ENCODE measurements around the gene KCTD16. TPM values are rescaled to one million over a fixed set of nuclear protein-coding genes. Genes with fewer than 3 reads are reported as not detected.
A peak's percentile ranks its signal among the peaks of the same experiment; 100 is the strongest.

Gene KCTD16
- polyA plus RNA-seq (ENCODE audit: insufficient read length in 4 of 4) = 1 to 10 TPM; 2.0 to 2.6 (median 2.3) TPM

DNA sequence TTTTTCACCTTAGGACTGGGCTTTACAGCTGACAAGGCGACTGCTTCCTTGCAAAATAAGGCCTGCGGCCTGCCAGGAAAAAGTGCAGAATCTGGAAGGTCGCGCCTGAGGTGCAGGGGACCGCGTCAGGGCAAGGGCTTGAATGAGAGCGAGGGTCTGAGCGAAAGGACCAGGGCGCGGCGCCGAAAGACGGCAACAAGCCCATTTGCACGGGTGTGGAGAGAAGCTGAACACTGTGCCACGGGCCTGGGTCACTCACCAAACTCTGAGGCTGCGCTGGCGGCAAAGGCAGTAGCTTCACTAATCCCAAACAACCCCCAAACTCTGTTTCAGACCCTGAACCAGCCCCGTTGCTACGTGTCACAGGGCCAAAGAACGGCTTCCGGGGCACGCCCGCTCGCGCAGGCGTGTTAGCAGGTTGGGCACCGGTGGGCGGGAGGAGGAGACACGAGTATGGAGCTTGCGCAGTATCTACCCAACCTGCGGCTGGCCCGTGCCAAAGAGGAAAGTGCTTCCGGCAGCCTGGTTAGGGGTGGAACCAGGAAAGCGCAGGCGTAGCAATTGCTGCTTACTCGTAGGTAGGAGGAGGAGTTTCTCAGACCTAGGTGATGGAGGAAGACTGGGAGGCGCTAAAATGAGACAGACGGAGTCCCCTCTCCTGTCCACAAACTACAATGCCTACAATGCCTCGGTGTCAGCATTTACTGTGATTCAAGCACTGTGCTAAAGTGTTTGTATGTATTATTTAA lies at the start of gene KCTD16, which contains the start of gene YIPF5:
KCTD16 (plus strand) TSS at position 598 of the 749 bp plus-strand sequence.
YIPF5 (minus strand) TSS at position 384 of the 749 bp plus-strand sequence. CDS start 704 bp downstream, outside the sequence.
- DNase-seq (ENCODE audit: low read depth in 4 of 4, low spot score in 3 of 4) = peak; percentile 89 to 93 (median 90)

DNA sequence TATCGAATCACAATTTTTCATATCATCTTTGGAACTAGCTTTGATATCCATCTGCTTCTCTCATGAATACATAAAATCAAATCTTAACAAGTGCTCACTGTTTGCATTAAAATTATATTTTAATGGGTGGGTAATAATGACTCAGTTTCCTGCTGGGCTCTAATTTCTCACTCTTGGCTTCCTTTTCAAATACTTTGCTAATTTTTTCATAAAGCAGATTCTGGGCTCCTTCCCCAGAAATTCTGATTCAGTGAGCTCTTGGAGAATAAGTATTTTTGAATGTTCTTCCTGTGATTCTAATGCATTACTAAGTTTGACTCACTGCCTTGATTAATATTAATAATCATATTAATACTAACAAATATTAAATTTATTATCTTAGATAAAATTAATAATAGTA lies 49.1 kb upstream of the KCTD16 start:
- DNase-seq (ENCODE audit: low read depth in 4 of 4, low spot score in 3 of 4) = no peak

DNA sequence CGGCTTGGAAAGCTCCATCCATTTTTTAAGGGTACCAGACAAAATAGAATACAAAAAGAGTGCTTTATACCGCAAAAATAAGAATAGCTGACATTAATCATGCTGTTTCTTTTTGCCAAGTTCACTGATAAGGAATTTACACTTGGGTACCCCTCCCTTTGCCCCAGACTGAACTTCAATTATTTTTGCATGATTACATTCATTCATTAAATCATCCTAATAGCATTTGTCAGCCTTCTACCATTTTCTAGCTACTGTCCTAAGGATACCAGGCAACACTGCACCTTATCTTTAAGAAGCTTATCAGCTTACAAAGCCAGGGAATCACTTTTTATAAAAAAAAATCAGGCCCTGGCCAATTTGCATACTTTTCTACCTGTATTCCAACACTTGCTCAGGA lies 48.6 kb upstream of the KCTD16 start:
- DNase-seq (ENCODE audit: low read depth in 4 of 4, low spot score in 3 of 4) = no peak

DNA sequence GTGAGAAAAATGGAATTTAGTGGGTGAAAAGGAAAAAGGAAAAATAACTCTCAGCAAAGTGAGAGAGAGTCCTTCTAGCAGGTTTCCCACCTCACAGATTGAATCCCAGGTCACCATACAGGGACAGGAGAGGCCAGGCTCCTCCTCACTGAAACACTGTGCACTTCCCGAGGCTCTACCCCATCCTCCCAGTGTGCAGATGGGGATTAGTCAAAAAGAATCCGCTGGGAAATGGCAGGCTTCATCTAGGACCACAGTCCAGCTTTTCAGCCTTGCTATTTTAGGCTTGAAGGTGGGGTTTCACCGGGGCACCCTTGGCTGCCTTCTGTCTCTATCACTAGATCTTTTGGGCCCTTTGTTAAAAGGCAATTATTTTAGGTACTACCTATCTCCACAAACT lies 48.0 kb upstream of the KCTD16 start:
- no peak for DNase-seq (ENCODE audit: low read depth in 4 of 4, low spot score in 3 of 4)

DNA sequence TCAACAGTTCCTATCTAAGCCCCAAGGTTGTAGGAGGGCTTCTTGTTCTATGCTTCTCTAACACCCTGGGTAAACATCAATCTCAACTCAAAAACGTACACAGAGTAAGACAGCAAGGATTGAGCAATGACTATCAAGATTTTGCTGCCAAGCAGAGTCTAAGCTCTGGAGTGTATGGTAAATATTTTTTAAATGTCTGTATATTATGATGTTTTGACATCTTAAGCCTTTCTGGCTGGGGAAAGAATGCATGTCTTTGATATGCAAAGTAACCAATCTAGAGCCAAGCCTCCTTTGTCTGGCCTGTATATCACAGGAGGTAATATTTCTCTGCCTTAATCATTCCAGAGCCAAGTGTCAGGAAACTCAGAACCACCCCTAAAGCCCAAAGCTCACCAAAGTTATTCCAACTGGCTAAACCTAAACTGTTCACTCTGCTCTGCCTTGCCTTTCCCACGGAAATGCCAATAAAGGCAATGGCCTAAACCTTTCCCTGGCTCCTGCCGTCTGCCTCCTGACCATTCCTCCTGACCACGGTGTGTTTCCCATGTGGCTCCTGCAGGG lies 45.4 kb upstream of the KCTD16 start:
- DNase-seq (ENCODE audit: low read depth in 4 of 4, low spot score in 3 of 4) = no peak

DNA sequence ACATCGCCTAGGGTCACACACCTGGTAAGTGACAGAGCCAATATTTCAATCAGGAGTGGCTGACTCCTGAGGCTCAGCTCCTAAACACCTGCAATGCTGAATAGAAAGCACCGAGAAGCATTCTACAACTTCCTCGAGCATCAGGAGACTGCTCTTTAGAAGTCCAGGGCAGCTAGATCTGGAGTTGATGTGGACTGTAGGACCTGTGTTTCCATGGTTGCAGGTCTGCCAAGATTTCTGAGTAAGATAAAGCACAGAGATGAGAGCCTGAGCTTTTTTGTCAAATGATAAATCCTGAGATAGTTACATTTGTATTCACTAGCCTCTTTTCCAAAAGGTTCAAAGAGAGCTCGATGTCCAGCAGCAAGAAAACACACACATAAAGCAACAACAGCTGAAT lies 44.0 kb upstream of the KCTD16 start:
- no peak for DNase-seq (ENCODE audit: low read depth in 4 of 4, low spot score in 3 of 4)

DNA sequence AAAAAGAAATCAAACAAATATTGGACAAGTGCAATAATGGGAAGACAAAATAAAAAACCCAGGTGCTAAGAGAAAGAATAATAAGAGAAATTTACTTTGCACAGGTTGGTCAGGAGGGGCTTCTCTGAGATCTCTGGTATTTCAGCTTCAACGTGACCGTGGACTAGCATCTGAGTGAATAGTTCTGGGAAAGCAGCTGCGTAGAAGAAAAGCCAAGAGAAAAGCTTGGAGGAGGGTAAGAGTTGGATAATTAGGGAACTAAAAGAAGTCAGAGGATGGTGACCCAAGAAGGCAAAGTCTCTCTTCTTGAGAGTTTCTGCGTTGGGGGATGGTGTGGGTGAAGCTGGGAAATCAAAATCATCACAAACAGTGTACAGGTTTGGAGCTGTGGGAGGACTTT lies 41.8 kb upstream of the KCTD16 start:
- no peak for DNase-seq (ENCODE audit: low read depth in 4 of 4, low spot score in 3 of 4)

DNA sequence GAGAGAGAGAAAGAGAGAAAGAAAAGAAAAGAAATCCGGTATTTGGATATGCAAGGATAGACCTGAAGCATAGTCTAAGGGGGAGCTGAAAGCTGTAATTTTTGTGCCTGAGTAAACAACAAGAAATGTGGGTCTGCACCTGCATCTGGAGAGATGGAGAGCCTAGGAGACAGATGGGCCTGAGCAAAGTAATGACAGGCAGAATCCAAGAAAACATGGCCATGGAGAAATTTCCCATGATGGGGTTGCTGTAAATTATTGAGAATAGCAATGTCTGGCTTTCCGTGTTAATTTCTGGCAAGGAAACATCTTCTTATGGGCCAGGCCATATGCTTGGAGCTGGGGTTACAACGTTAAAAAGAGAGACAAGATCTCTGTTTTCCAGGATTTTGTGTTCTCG lies 40.4 kb upstream of the KCTD16 start:
- no peak for DNase-seq (ENCODE audit: low read depth in 4 of 4, low spot score in 3 of 4)

DNA sequence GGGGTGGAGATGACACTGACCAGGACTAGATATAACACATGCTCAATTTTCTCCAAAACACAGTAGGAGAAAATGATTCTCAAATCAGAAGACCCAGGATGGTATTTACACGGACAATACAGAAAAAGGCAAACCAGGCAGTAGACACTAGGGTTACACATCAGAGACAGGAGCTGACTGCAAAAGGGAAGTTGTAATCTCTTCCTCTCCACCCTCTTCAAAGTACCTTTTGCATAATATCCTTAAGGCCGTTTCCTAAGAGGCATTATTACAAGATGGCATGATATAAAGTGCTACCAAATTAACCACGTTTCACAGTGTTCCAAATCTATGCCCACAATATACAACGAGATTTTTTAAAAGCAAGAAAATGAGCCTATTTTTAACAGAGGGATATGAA lies 39.4 kb upstream of the KCTD16 start:
- DNase-seq (ENCODE audit: low read depth in 4 of 4, low spot score in 3 of 4) = no peak

DNA sequence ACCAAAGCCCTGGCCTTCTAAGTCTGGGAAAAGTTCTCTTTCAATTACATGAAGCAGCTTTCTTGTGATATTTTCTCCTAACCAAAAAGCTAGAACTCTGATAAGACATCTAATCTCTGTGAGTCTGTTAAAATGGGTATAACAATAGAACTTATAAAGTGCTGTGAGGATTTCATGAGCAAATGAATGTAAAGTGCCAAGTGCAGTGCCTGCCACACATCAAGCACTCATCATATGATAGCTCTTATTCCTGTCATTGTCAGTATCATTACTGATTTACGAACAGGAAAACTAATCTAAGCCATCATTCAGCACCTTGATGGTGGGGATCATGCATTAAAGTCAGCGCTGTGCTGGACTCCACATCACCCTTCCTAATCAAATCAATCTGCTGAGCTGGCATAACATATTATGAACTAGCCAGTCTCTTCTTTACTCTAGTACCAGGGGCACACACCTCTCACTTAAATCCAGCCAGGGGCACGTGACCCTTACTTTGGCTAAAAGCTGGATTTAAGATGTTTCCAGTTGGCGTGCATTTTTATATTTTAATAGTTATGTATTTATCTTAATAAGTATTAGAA lies 37.5 kb upstream of the KCTD16 start:
- no peak for DNase-seq (ENCODE audit: low read depth in 4 of 4, low spot score in 3 of 4)

DNA sequence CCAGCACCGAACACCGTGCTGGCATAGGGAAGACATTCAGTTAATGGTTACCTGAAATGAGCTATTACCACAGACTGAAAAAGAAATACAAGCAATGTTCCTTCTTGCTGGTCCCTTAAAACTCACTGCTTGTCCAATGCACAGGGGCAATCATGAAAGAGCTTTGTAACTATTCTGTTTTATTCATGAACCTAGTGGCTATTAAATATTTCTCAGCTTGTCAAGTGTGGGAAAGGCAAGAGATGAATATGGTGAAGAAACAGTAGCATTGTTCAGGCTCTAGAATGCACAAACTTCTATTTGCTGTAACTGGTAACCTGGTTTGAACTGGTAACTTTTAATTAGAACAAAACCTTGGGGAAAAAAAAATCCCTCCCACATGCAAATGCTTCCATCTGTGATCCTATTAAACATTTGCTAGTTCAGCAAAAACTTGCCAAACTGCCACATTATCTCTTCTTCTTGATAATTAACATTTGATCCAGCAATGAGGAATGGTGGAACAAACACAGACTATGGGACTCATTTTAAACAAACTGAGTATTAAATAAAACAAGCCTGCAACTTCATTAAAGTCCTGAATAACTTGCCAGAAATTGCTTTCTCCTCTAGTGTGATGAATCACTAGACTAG lies 36.4 kb upstream of the KCTD16 start:
- no peak for DNase-seq (ENCODE audit: low read depth in 4 of 4, low spot score in 3 of 4)

DNA sequence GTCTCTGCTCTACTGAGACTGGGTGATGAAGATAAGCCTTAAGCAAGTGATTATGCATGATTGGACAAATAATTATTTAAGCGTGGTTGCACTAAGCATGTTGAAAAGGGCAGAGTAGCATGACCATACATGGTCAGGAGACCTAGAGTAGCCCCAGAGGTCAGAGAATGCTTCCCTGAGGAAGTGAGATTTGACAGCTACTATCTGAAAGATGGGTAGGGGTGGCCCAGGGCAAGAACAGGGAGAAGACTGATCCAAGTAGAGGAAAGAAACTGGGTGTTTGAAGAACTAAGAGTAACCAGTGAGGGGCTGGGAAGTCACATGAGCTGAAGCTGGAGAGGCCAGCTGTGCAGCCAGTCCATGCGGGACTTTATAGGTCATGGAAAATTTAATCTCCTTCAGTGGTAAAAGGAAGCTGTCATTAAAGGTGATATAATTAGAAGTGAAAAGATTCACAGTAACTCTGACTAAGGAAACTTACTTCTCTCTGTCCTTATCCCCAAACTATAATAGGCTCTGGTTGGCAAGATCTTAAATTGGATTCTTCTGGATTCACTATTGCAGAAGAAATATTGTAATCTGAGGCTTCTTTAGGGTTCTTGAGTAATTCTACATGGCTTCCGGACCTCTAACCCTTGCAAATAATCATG lies 35.4 kb upstream of the KCTD16 start:
- DNase-seq (ENCODE audit: low read depth in 4 of 4, low spot score in 3 of 4) = no peak

DNA sequence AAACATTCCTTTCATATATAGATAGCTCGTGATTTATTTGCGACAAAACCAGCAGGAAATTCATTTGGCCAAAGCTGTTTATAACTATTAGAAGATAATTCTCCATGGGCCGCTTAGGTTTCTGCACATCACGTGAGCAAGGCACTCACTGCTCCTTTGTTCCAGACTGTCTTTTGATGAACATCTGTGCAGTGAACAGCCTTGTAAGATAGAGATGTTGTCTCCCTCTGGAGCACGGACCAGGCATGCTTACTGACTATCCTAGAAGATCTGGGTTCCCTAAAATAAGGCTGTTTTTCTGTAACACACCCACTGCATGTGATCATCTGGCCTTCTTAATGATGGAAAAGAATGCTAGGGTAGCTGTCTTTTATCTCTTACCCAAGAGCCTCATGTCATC lies 31.1 kb upstream of the KCTD16 start:
- no peak for DNase-seq (ENCODE audit: low read depth in 4 of 4, low spot score in 3 of 4)

DNA sequence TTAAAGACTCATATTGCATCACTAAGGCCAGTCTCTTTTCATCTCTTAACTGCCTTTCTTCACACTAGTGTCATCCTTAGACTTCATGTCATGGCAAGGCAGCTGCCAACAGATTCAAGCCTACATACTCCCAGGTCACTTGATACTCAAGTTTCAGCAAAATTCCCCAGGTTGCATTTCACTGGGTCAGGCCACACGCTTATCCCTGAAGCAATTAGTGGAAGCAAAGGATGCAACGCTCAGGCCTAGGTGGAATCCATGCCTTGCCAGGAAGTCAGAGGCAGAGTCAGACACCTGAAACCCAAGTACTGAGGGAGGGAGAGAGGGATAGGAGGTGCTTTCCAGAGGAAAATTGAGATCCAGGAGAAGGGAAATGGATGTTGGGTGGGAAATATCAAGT lies 29.1 kb upstream of the KCTD16 start:
- DNase-seq (ENCODE audit: low read depth in 4 of 4, low spot score in 3 of 4) = no peak

DNA sequence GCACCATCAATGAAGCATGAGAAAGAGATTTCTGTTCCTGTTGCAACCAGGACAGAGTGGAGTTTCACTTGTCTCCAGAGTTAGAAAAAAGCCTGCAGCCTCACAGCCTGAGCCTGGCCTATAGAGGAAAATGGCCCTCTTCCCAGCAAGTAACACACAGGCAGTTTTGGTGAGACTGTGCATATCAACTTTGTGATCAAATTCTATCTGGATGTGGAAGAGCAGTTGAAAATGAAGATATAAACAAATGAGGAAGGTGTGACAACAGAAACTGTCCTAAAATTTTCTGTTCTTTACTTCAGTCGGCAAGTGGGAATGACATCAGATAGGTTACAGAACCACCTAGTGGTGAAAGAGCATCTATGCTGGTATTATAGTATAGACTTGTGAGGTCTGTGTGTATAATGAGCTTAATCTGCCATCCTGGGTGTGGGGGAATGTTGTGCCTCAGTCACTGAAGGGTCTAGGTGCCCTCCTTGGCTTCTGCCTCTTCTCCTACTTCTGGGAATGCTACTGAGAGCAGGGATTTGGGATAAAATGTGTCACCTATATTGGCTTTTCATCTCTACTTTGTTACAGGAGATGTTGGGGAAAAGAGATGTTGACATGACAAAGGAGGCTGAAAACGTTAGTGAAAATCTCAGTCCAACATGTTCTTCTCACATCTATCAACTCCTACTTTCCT lies 28.4 kb upstream of the KCTD16 start:
- no peak for DNase-seq (ENCODE audit: low read depth in 4 of 4, low spot score in 3 of 4)

DNA sequence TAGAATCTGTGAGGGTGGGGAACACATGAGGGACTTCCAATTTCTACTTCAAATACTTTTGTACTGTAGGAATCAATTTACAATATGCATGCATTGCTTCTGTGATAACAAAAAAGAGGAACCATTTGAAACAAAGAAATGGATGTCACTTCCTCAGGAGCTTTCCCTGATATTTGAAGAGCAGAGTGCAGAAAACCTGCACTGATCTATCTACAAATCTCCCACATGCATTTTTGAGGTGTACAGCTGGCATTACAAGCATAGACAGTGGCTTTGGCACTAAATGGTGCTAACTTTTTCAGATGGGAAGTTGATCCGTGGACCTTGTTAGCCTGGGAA lies 27.9 kb upstream of the KCTD16 start:
- DNase-seq (ENCODE audit: low read depth in 4 of 4, low spot score in 3 of 4) = no peak

DNA sequence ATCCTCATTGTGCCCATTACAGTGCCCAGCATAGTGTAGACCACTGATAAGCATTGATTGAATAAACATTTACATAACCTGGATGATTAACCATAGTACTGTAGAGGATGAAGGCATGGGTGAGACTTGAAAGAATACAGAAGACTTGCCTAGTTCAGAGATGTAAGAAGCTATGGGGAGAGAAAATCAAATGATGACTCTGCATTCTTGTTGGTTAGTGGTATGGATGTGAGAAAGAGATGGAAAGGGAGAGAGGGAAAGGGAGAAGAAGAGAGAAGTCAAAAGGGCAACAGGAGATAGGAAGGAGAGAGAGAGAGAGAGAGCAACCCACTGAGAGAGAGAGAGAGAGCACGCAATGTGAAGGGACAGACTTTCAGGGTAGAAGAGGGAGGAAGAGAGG lies 27.0 kb upstream of the KCTD16 start:
- DNase-seq (ENCODE audit: low read depth in 4 of 4, low spot score in 3 of 4) = no peak

DNA sequence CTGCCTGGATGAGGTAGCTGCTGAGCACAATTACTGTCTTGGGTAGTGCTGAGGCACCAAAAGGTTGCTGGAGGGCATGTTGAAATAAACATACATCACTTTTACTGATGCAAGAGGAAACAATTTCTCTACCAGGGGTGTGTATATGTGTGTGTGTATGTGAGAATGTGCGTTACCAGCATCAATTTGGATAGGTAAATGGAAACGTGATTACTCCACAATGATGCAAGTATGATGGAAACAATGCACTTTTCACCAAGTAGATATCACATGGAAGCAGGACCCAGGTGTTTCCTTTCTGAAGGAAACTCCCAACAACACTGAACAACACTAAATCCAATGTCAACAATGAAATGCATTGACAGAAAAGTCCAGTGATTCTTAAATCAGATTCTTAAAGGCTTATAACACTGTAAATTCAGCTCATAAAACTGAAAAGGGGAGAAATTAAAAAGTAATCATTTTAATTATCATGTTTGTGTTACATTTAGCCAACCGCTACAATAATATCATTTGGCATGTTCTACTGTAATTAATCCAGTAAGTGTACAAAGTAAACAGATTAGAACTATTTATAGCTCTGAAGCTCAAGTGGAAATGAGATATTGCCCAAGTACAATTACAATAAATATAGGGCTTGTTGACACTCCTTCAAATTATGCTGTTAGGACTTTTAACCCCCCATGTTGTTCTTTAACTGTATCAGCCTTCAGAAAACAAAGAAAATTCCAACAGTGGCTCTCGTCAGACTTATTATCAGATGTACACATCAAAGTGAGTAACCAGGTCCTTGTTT lies 25.5 kb upstream of the KCTD16 start:
- no peak for DNase-seq (ENCODE audit: low read depth in 4 of 4, low spot score in 3 of 4)

DNA sequence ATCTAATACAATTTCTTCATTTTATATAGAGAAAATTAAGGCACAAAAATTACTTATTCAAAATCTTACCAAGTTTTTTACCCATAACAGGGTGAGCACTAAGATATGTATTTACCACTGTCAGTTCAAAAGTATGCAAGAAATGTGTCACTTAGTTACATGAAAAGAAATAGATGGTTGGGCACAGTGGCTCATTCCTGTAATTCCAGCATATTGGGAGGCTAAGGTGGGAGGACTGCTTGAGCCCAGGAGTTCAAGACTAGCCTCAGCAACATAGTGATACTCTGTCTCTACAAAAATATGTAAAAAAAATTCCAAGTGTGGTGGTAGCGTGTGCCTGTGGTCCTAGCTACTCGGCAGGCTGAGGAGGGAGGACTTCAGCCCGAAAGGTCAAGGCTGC lies 19.6 kb upstream of the KCTD16 start:
- DNase-seq (ENCODE audit: low read depth in 4 of 4, low spot score in 3 of 4) = no peak

DNA sequence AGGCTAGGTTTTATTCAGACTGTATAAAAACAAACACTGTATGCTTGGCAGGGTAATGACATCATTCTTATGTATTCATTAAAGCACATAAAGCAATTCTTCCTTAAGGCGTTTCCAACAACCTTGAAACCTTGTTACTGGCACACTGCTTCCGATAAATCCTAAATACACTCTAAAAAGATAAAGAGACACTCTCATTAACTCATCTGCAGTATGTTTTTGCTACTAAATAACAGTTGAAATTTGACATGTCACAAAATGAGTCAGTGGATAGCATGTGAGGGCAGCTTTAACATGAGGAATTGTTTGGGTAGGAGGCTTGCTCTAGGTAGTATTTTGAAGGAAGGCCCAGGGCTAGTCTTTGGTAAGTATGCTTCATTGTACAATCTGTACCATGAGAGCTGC lies 13.9 kb upstream of the KCTD16 start:
- no peak for DNase-seq (ENCODE audit: low read depth in 4 of 4, low spot score in 3 of 4)
